OCI-LY7 (cell line): ENCODE data around the gene NIP7. TPM values are rescaled to one million over a fixed set of nuclear protein-coding genes. Genes with fewer than 3 reads are reported as not detected.

ENCODE experiments used
- BruUV-seq: library from RNA; stranded (reverse); fragments of 400-500 nt; replicated peaks from 2 replicates; lab custom pipeline; 2021; lab: Mats Ljungman, UMichigan
- CTCF ChIA-PET: fragments of 300-600 bp; sonication (Branson Sonifier 250); formaldehyde crosslinking; loops from one replicate; lab custom pipeline; 2022; ENCODE audit warnings: antibody characterized with exemption; ENCODE audit not compliant: unreplicated experiment; lab: Charles Lee
- POLR2A ChIA-PET: fragments of 300-600 bp; sonication (Branson Sonifier 250); formaldehyde crosslinking; loops from one replicate; lab custom pipeline; 2022; ENCODE audit warnings: antibody characterized with exemption; lab: Charles Lee
- DNase-seq: peaks from one replicate; pipeline ENCODE4 v3.0.0-alpha.2; 2015; ENCODE audit warnings: low spot score
- H2AFZ ChIP-seq: fragments of 200-600 bp; sonication (generic), shearing (Covaris generic); 2 replicates; pipeline ENCODE4 v1.6.1; 2014; ENCODE audit warnings: mild to moderate bottlenecking, antibody characterized with exemption, low read length, moderate library complexity
- H3K27ac ChIP-seq: fragments of 200-600 bp; sonication (generic); 2 replicates; pipeline ENCODE4 v1.5.1; 2014; ENCODE audit warnings: mixed run types, low read depth, mild to moderate bottlenecking, moderate library complexity, low read length, inconsistent platforms; ENCODE audit not compliant: poor library complexity, severe bottlenecking
- H3K36me3 ChIP-seq: fragments of 200-600 bp; sonication (generic); 2 replicates; pipeline ENCODE4 v1.6.1; 2014; ENCODE audit warnings: mild to moderate bottlenecking, antibody characterized with exemption, low read length, moderate library complexity, mixed read lengths; ENCODE audit not compliant: insufficient read depth
- H3K4me1 ChIP-seq: fragments of 200-600 bp; sonication (generic); 2 replicates; pipeline ENCODE4 v1.5.1; 2014; ENCODE audit warnings: mild to moderate bottlenecking, low read length; ENCODE audit not compliant: insufficient read depth, poor library complexity, severe bottlenecking
- H3K4me2 ChIP-seq: fragments of 200-600 bp; sonication (generic); 2 replicates; pipeline ENCODE4 v1.6.1; 2014; ENCODE audit warnings: mild to moderate bottlenecking, low read length
- H3K4me3 ChIP-seq: fragments of 200-600 bp; sonication (generic); 2 replicates; pipeline ENCODE4 v1.5.1; 2014; ENCODE audit warnings: mild to moderate bottlenecking, low read depth, low read length; ENCODE audit not compliant: poor library complexity, severe bottlenecking
- H3K79me2 ChIP-seq: fragments of 200-600 bp; sonication (generic); 2 replicates; pipeline ENCODE4 v1.6.1; 2016; ENCODE audit warnings: low read depth, mild to moderate bottlenecking, low read length, moderate library complexity, mixed read lengths; ENCODE audit not compliant: insufficient read depth
- H3K9me2 ChIP-seq: fragments of 200-600 bp; sonication (generic); 2 replicates; pipeline ENCODE4 v1.6.1; 2016; ENCODE audit warnings: mild to moderate bottlenecking, low read length, mixed read lengths; ENCODE audit not compliant: insufficient read depth
- H3K9me3 ChIP-seq: fragments of 200-600 bp; sonication (generic); 2 replicates; pipeline ENCODE4 v1.6.1; 2014; ENCODE audit warnings: mild to moderate bottlenecking, mixed run types, low read length, mixed read lengths
- H4K20me1 ChIP-seq: fragments of 200-600 bp; sonication (generic); 2 replicates; pipeline ENCODE4 v1.6.1; 2014; ENCODE audit warnings: mild to moderate bottlenecking, antibody characterized with exemption, low read length, moderate library complexity, mixed read lengths; ENCODE audit not compliant: insufficient read depth
- EZH2phosphoT487 ChIP-seq: fragments of 200-600 bp; sonication (generic); IDR thresholded peaks from 2 replicates; pipeline ENCODE4 v1.6.1; 2018; ENCODE audit warnings: low read depth, borderline replicate concordance, mild to moderate bottlenecking, mixed run types, antibody characterized with exemption, low read length, moderate library complexity, mixed read lengths
- intact Hi-C: fragments of 100-400 bp; cut with micrococcal nuclease; formaldehyde crosslinking; loops from one replicate; pipeline ENCODE4 v1.10.0; 2022; ENCODE audit not compliant: unreplicated experiment
- total RNA-seq, 2 experiments: library from RNA; depleted of rRNA in 1 of 2; stranded (reverse); fragments of >200 nt in 1 of 2; shearing (Covaris generic) in 1 of 2; gene quantifications; 2 replicates each; pipeline ENCODE4 v1.2.3, GENCODE V29; 2014 to 2022
- TF ChIP-seq, protein P1 (sequence below): fragments of 200-600 bp; sonication (generic); conservative IDR thresholded peaks from 2 replicates; pipeline ENCODE4 v1.5.1; 2014; ENCODE audit warnings: mild to moderate bottlenecking, antibody characterized with exemption, low read length, moderate library complexity, mixed read lengths

NIP7 gene
- total RNA-seq, 2 experiments from 2014 or later, result 39.7 to 49.1 TPM

GRCh38 chr16:69378760-69379159 lies 39.2 kb downstream of the NIP7 start:
- H3K4me1 ChIP-seq, result peaks cover 11% of the 10 kb centered on the region
- H2AFZ ChIP-seq, result no peak overlapping the region
- H3K4me2 ChIP-seq, result no peak overlapping the region
- no peaks in the 10 kb centered on the region for H3K9me2 ChIP-seq
- H3K9me3 ChIP-seq, result 0 out of 2 replicates have a peak, but pooled peaks cover 6% of the 10 kb centered on the region
- DNase-seq, result no peak
- 0 out of 2 replicates have a peak, but pooled peaks cover 5% of the 10 kb centered on the region for H4K20me1 ChIP-seq
- intact Hi-C loops, result no loop called here
- ChIA-PET CTCF (interaction anchor here (0.5 kb wide), 1 partner anchor 26 kb away, joined by 3 read pairs; no protein-coding TSS in a partner anchor), POLR2A (interaction anchor here (0.6 to 1.0 kb wide), 6 partner anchors 45 to 335 kb away, joined by 3 to 4 read pairs (median 3); no protein-coding TSS in a partner anchor)
- no peak overlapping the region for H3K27ac ChIP-seq
- H3K36me3 ChIP-seq, result peaks cover 92% of the 10 kb centered on the region
- TF ChIP-seq, protein P1, sequence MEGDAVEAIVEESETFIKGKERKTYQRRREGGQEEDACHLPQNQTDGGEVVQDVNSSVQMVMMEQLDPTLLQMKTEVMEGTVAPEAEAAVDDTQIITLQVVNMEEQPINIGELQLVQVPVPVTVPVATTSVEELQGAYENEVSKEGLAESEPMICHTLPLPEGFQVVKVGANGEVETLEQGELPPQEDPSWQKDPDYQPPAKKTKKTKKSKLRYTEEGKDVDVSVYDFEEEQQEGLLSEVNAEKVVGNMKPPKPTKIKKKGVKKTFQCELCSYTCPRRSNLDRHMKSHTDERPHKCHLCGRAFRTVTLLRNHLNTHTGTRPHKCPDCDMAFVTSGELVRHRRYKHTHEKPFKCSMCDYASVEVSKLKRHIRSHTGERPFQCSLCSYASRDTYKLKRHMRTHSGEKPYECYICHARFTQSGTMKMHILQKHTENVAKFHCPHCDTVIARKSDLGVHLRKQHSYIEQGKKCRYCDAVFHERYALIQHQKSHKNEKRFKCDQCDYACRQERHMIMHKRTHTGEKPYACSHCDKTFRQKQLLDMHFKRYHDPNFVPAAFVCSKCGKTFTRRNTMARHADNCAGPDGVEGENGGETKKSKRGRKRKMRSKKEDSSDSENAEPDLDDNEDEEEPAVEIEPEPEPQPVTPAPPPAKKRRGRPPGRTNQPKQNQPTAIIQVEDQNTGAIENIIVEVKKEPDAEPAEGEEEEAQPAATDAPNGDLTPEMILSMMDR, result no peak
- no peak for TF ChIP-seq EZH2phosphoT487
- H3K79me2 ChIP-seq, result peaks cover 40% of the 10 kb centered on the region
- BruUV-seq, result no TSS peak
- no peak overlapping the region for H3K4me3 ChIP-seq

GRCh38 chr16:69381231-69381630 lies 41.7 kb downstream of the NIP7 start:
- no peak overlapping the region for H3K27ac ChIP-seq
- CTCF ChIA-PET, result no interaction called here
- no TSS peak for BruUV-seq
- peaks cover 55% of the 10 kb centered on the region for H3K79me2 ChIP-seq
- TF ChIP-seq, protein P1, result no peak
- TF ChIP-seq EZH2phosphoT487, result no peak
- H3K9me2 ChIP-seq, result no peaks in the 10 kb centered on the region
- intact Hi-C loops, result no loop called here
- POLR2A ChIA-PET, result interaction anchor here (1.0 to 1.2 kb wide), 2 partner anchors 22 to 137 kb away, joined by 3 to 6 read pairs; no protein-coding TSS in a partner anchor
- no peak for DNase-seq
- no peak overlapping the region for H3K4me2 ChIP-seq
- peaks cover 21% of the 10 kb centered on the region for H3K4me1 ChIP-seq
- H4K20me1 ChIP-seq, result peaks cover 16% of the 10 kb centered on the region; the same call in 1 of the 2 replicates
- H3K36me3 ChIP-seq, result peaks cover 79% of the 10 kb centered on the region
- H3K9me3 ChIP-seq, result 0 out of 2 replicates have a peak, but pooled peaks cover 6% of the 10 kb centered on the region
- no peak overlapping the region for H2AFZ ChIP-seq
- H3K4me3 ChIP-seq, result no peak overlapping the region

DNA sequence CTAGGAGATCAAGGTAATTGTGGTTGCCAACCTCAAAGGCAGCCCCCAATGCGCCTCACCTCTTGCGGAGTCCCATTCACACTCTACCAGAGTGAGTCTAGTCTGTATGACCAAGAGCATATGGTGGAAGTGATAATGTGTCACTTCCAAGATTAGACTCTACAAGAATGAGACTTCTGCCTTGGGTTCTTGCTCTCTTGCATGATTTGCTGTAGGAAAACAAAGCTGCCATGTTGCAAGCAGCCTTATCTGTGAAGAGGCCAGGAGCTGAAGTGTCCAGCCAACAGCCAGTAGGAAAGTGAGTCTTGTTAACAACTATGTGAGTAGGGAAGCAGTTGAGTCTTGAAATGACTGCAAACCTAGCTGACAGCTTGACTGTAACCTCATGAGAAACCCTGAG lies 42.8 kb downstream of the NIP7 start:
- no peak overlapping the region for H3K4me2 ChIP-seq
- H3K79me2 ChIP-seq, result peaks cover 55% of the 10 kb centered on the region
- H3K9me3 ChIP-seq, result 0 out of 2 replicates have a peak, but pooled peaks cover 6% of the 10 kb centered on the region
- H3K4me3 ChIP-seq, result no peak overlapping the region
- TF ChIP-seq, protein P1, result no peak
- no peak for TF ChIP-seq EZH2phosphoT487
- H2AFZ ChIP-seq, result no peak overlapping the region
- peaks cover 27% of the 10 kb centered on the region for H3K4me1 ChIP-seq
- no peak for DNase-seq
- no peak overlapping the region for H3K27ac ChIP-seq
- H4K20me1 ChIP-seq, result peaks cover 16% of the 10 kb centered on the region; the same call in 1 of the 2 replicates
- CTCF ChIA-PET, result no interaction called here
- intact Hi-C loops, result no loop called here
- no peaks in the 10 kb centered on the region for H3K9me2 ChIP-seq
- no TSS peak for BruUV-seq
- POLR2A ChIA-PET, result interaction anchor here (0.6 to 2.4 kb wide), 5 partner anchors 11 to 161 kb away, joined by 3 to 6 read pairs (median 3); no protein-coding TSS in a partner anchor
- peaks cover 70% of the 10 kb centered on the region for H3K36me3 ChIP-seq
